ENCODE measurements around the gene RBM4B. TPM values are rescaled to one million over a fixed set of nuclear protein-coding genes. Genes with fewer than 3 reads are reported as not detected.

RBM4B gene
- total RNA-seq, 1 experiment from 2014 or later: 9.5 TPM

DNA sequence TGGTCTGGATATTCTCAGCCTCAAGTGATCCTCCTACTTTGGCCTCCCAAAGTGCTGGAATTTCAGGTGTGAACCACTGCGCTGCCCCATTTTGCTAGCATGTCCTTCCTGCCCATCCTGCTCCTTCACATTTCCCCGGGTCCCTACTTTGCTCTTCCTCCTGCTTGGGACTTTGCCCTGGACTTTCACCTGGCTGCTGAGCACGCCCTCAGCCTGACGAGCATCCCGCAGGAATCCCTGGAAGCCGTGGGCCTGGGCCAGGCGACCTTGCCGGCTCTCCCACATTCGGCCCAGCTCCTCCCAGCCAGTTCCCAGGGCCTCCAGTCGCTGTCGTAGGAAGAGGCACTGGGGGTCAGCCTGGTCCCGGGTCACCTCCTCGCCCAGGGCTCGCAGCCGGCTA is 22.6 kb upstream of the RBM4B start:
- peaks cover 49% of the 10 kb centered on the region for H3K36me3 Mint-ChIP-seq (ENCODE audit: insufficient read depth, unreplicated experiment)
- ChIA-PET POLR2A (no interaction called here), CTCF (no interaction called here)
- no peaks in the 10 kb centered on the region for H3K4me1 Mint-ChIP-seq (ENCODE audit: insufficient read depth, unreplicated experiment)
- no peak overlapping the region for H3K27ac Mint-ChIP-seq (ENCODE audit: low read depth, unreplicated experiment)
- no peak overlapping the region for H3K4me3 Mint-ChIP-seq (ENCODE audit: unreplicated experiment)
- H3K9me3 Mint-ChIP-seq (ENCODE audit: unreplicated experiment): no peaks in the 10 kb centered on the region
- intact Hi-C loops (cut with micrococcal nuclease): no loop called here
- no TSS peak for BruUV-seq (replicated peaks)
- no peaks in the 10 kb centered on the region for H3K27me3 Mint-ChIP-seq (ENCODE audit: insufficient read depth, unreplicated experiment)
- TF ChIP-seq, protein P1, sequence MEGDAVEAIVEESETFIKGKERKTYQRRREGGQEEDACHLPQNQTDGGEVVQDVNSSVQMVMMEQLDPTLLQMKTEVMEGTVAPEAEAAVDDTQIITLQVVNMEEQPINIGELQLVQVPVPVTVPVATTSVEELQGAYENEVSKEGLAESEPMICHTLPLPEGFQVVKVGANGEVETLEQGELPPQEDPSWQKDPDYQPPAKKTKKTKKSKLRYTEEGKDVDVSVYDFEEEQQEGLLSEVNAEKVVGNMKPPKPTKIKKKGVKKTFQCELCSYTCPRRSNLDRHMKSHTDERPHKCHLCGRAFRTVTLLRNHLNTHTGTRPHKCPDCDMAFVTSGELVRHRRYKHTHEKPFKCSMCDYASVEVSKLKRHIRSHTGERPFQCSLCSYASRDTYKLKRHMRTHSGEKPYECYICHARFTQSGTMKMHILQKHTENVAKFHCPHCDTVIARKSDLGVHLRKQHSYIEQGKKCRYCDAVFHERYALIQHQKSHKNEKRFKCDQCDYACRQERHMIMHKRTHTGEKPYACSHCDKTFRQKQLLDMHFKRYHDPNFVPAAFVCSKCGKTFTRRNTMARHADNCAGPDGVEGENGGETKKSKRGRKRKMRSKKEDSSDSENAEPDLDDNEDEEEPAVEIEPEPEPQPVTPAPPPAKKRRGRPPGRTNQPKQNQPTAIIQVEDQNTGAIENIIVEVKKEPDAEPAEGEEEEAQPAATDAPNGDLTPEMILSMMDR (IDR thresholded peaks at IDR 0.05; ENCODE audit: unreplicated experiment): no peak
- no peak for DNase-seq (ENCODE audit: unreplicated experiment)

DNA sequence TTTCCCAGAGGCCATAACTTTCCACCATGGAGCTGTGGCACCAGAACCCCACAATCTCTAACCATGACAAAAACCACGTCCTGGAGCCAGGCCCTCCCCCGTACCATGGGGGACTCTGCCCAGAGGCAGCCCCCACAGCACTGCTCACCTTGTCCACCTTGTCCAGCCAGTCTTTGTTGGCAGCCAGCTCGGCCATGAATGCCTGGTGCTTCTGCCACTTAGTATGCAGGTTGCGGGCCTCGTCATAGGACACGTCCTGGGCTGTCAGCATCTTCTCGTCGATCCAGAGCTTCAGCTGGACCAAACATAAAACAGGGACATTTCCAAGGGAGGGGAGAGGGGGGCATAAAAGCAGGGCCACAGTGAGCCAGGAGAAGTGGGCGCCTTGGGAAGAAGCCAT is 20.8 kb upstream of the RBM4B start:
- Mint-ChIP-seq H3K9me3 (ENCODE audit: unreplicated experiment) (no peaks in the 10 kb centered on the region), H3K4me1 (ENCODE audit: insufficient read depth, unreplicated experiment) (no peaks in the 10 kb centered on the region), H3K36me3 (ENCODE audit: insufficient read depth, unreplicated experiment) (peaks cover 56% of the 10 kb centered on the region), H3K27ac (ENCODE audit: low read depth, unreplicated experiment) (no peak overlapping the region), H3K27me3 (ENCODE audit: insufficient read depth, unreplicated experiment) (no peaks in the 10 kb centered on the region), H3K4me3 (ENCODE audit: unreplicated experiment) (no peak overlapping the region)
- POLR2A ChIA-PET: interaction anchor here (0.7 to 0.9 kb wide), 2 partner anchors 9 to 136 kb away, joined by 3 read pairs; no protein-coding TSS in a partner anchor
- no peak for DNase-seq (ENCODE audit: unreplicated experiment)
- no TSS peak for BruUV-seq (replicated peaks)
- TF ChIP-seq, protein P1 (IDR thresholded peaks at IDR 0.05; ENCODE audit: unreplicated experiment): no peak
- CTCF ChIA-PET: interaction anchor here (9.4 kb wide), 1 partner anchor 136 kb away, joined by 78 read pairs; no protein-coding TSS in a partner anchor
- intact Hi-C loops (cut with micrococcal nuclease): no loop called here

DNA sequence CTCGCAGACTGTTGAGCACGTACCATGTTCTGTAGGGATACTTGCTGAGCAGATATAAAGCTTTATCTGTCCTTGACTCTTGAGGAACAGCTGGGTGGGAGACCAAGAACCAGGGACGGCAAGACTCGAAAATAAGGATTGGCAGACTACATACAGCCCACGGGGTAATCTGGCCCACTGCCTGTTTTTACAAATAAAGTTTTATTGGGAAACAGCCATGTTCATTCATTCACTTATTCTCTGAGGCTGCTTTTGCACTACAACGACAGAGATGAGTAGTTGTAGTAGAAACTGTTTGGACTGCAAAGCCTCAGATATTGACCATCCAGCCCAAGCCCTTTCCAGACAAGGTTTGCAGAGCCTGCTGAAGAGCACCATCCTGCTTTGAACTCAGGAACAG is 20.3 kb upstream of the RBM4B start:
- Mint-ChIP-seq H3K4me3 (ENCODE audit: unreplicated experiment) (no peak overlapping the region), H3K27ac (ENCODE audit: low read depth, unreplicated experiment) (no peak overlapping the region), H3K27me3 (ENCODE audit: insufficient read depth, unreplicated experiment) (no peaks in the 10 kb centered on the region), H3K9me3 (ENCODE audit: unreplicated experiment) (no peaks in the 10 kb centered on the region), H3K4me1 (ENCODE audit: insufficient read depth, unreplicated experiment) (no peaks in the 10 kb centered on the region), H3K36me3 (ENCODE audit: insufficient read depth, unreplicated experiment) (peaks cover 61% of the 10 kb centered on the region)
- intact Hi-C loops (cut with micrococcal nuclease): no loop called here
- ChIA-PET POLR2A (interaction anchor here (0.7 to 0.9 kb wide), 3 partner anchors 8 to 136 kb away, joined by 3 read pairs; no protein-coding TSS in a partner anchor), CTCF (interaction anchor here (1.2 to 9.4 kb wide), 2 partner anchors 38 to 136 kb away, joined by 3 to 78 read pairs; no protein-coding TSS in a partner anchor)
- no TSS peak for BruUV-seq (replicated peaks)
- TF ChIP-seq, protein P1 (IDR thresholded peaks at IDR 0.05; ENCODE audit: unreplicated experiment): no peak
- DNase-seq (ENCODE audit: unreplicated experiment): no peak

DNA sequence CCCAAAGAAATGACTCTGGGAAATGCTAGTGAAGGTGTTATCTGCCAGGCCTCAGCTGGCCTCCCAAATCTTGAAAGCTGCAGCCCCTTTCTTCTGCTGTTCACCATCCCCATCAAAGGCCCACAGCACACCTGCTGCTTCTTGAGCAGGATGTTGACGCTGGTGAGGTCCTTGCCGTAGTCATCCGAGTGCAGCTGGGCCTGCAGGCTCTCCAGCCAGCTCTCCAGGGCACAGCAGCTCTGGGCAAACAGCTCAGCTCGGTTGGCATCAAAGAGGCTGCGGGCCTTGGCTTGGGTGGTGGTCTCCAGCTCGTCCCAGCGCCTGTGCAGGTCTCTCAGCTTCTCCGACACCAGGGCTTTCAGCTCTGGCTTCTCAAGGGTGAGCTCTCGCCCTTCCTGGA is 18.5 kb upstream of the RBM4B start:
- no TSS peak for BruUV-seq (replicated peaks)
- Mint-ChIP-seq H3K36me3 (ENCODE audit: insufficient read depth, unreplicated experiment) (peaks cover 61% of the 10 kb centered on the region), H3K27me3 (ENCODE audit: insufficient read depth, unreplicated experiment) (no peaks in the 10 kb centered on the region), H3K4me3 (ENCODE audit: unreplicated experiment) (no peak overlapping the region), H3K9me3 (ENCODE audit: unreplicated experiment) (no peaks in the 10 kb centered on the region), H3K4me1 (ENCODE audit: insufficient read depth, unreplicated experiment) (no peaks in the 10 kb centered on the region), H3K27ac (ENCODE audit: low read depth, unreplicated experiment) (no peak overlapping the region)
- DNase-seq (ENCODE audit: unreplicated experiment): no peak
- CTCF ChIA-PET: interaction anchor here (0.7 to 9.4 kb wide), 11 partner anchors 12 to 142 kb away, joined by 3 to 78 read pairs (median 5); no protein-coding TSS in a partner anchor
- POLR2A ChIA-PET: interaction anchor here (1.0 to 1.7 kb wide), 3 partner anchors 72 to 278 kb away, joined by 3 to 6 read pairs (median 3); no protein-coding TSS in a partner anchor
- TF ChIP-seq, protein P1 (IDR thresholded peaks at IDR 0.05; ENCODE audit: unreplicated experiment): no peak
- intact Hi-C loops (cut with micrococcal nuclease): no loop called here
